ENCODE results near the gene PKP1. TPM values are rescaled to one million over a fixed set of nuclear protein-coding genes. Genes with fewer than 3 reads are reported as not detected.

The PKP1 gene
- total RNA-seq, 1 donor from 2014 or later: 409 TPM

GRCh38 chr1:201356236-201356635 is 72.9 kb downstream of the PKP1 start:
- Histone ChIP-seq H3K4me3 (no peak overlapping the region), H3K36me3 (no peaks in the 10 kb centered on the region), H3K9me3 (no peaks in the 10 kb centered on the region), H3K27ac (no peak overlapping the region), H3K27me3 (no peaks in the 10 kb centered on the region), H3K4me1 (peaks cover 18% of the 10 kb centered on the region)
- DNase-seq (ENCODE audit: extremely low spot score in 2 of 2): no peak
- no peak for TF ChIP-seq POLR2A (IDR thresholded peaks at IDR 0.05)
- TF ChIP-seq POLR2AphosphoS5 (IDR thresholded peaks at IDR 0.05; ENCODE audit: insufficient read depth in 1 of 2, low read depth in 1 of 2): no peak
- TF ChIP-seq CTCF (IDR thresholded peaks at IDR 0.05): no peak
- intact Hi-C loops (cut with DNase I): no loop called here

GRCh38 chr1:201356701-201357100 is 73.4 kb downstream of the PKP1 start:
- no peak overlapping the region for H3K4me3 ChIP-seq
- intact Hi-C loops (cut with DNase I): no loop called here
- H3K9me3 ChIP-seq: no peaks in the 10 kb centered on the region
- no peaks in the 10 kb centered on the region for H3K36me3 ChIP-seq
- DNase-seq (ENCODE audit: extremely low spot score in 2 of 2): no peak
- no peak for TF ChIP-seq CTCF (IDR thresholded peaks at IDR 0.05)
- no peaks in the 10 kb centered on the region for H3K27me3 ChIP-seq
- H3K4me1 ChIP-seq: peaks cover 18% of the 10 kb centered on the region
- H3K27ac ChIP-seq: no peak overlapping the region

- no peak for DNase-seq (ENCODE audit: extremely low spot score in 2 of 2)
- Histone ChIP-seq H3K9me3 (no peaks in the 10 kb centered on the region), H3K4me1 (peaks cover 18% of the 10 kb centered on the region), H3K36me3 (no peaks in the 10 kb centered on the region), H3K27me3 (no peaks in the 10 kb centered on the region), H3K4me3 (no peak overlapping the region), H3K27ac (no peak overlapping the region)
- TF ChIP-seq CTCF (IDR thresholded peaks at IDR 0.05) (no peak), POLR2AphosphoS5 (IDR thresholded peaks at IDR 0.05; ENCODE audit: insufficient read depth in 1 of 2, low read depth in 1 of 2) (no peak), POLR2A (IDR thresholded peaks at IDR 0.05) (no peak)
- intact Hi-C loops (cut with DNase I): no loop called here
Observed at GRCh38 chr1:201357211-201357610, 73.9 kb downstream of the PKP1 start.

- peak overlapping the region; percentile 30 for H3K27ac ChIP-seq
- H3K9me3 ChIP-seq: no peaks in the 10 kb centered on the region
- no peak for DNase-seq (ENCODE audit: extremely low spot score in 2 of 2)
- H3K27me3 ChIP-seq: no peaks in the 10 kb centered on the region
- no peak overlapping the region for H3K4me3 ChIP-seq
- intact Hi-C loops (cut with DNase I): no loop called here
- peaks cover 18% of the 10 kb centered on the region for H3K4me1 ChIP-seq
- H3K36me3 ChIP-seq: no peaks in the 10 kb centered on the region
- TF ChIP-seq CTCF (IDR thresholded peaks at IDR 0.05) (no peak), POLR2AphosphoS5 (IDR thresholded peaks at IDR 0.05; ENCODE audit: insufficient read depth in 1 of 2, low read depth in 1 of 2) (no peak), POLR2A (IDR thresholded peaks at IDR 0.05) (no peak)
Observed at GRCh38 chr1:201357636-201358348, 74.5 kb downstream of the PKP1 start.

- Histone ChIP-seq H3K9me3 (no peaks in the 10 kb centered on the region), H3K4me3 (no peak overlapping the region), H3K27me3 (no peaks in the 10 kb centered on the region), H3K27ac (peak overlapping the region; percentile 30), H3K4me1 (peaks cover 16% of the 10 kb centered on the region), H3K36me3 (no peaks in the 10 kb centered on the region)
- DNase-seq (ENCODE audit: extremely low spot score in 2 of 2): no peak
- intact Hi-C loops (cut with DNase I): no loop called here
- TF ChIP-seq POLR2A (IDR thresholded peaks at IDR 0.05): no peak
- TF ChIP-seq CTCF (IDR thresholded peaks at IDR 0.05): no peak
- no peak for TF ChIP-seq POLR2AphosphoS5 (IDR thresholded peaks at IDR 0.05; ENCODE audit: insufficient read depth in 1 of 2, low read depth in 1 of 2)
Observed at GRCh38 chr1:201358596-201358995, 75.3 kb downstream of the PKP1 start.
